HCEC 1CT (cell line): ENCODE data around the gene ATXN7.
A peak's percentile ranks its signal among the peaks of the same experiment; 100 is the strongest.

ENCODE experiments used
- DNase-seq: peaks from one replicate; pipeline ENCODE4 v3.0.0-alpha.2; 2017

Gene ATXN7

DNA sequence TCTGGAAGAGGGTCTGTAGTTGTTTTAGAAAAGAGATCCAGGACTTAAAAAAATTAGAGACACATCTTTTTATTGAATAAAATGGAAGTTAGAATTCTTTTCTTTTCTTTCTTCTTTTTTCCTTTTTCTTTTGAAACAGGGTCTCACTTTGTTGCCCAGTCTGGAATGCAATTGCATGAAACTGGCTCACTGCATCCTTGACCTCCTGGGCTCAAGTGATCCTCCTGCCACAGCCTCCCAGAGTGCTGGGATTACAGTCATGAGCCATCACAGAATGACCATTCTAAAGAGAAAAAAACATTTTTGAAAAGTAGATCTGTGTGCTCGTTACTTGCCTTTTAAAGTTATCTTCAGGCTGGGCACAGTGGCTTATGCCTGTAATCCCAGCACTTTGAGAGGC lies 3.6 kb downstream of the ATXN7 start:
- no peak for DNase-seq

DNA sequence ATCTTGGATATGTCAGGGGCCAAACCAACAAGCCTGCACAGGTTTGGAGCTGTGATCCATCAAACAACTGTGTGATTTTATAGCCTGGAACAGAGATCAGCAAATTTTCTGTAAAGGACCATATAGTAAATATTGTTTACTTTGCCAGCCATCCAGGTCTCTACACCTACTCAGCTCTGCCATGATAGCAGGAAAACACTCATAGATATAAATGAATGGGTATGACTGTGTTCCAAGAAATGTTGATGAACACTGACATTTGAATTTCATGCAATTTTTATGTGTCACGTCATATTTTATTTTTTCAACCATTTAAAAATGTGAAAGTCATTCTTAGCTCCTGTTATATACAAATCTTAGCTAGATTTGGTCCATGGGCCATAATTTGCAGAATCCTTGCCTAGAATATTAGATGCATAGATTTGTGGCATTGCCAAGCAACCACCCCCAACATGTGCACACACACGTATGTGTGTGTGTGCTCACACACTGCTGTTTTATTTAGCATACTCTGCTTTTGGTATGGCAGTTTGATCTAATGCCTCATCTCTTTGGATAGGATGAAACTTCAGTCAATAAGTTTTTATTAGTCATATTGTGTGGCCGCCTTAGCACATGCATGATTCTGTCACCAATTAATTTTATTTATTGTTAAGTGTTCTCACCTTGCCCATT lies 6.4 kb downstream of the ATXN7 start:
- DNase-seq, result no peak

- no peak for DNase-seq
Measured at GRCh38 chr3:63870615-63871005, 6.9 kb downstream of the ATXN7 start.

GRCh38 chr3:63872135-63872924 lies 8.7 kb downstream of the ATXN7 start:
- DNase-seq, result peak; percentile 87

GRCh38 chr3:63874769-63875168 lies 11.1 kb downstream of the ATXN7 start:
- no peak for DNase-seq

DNA sequence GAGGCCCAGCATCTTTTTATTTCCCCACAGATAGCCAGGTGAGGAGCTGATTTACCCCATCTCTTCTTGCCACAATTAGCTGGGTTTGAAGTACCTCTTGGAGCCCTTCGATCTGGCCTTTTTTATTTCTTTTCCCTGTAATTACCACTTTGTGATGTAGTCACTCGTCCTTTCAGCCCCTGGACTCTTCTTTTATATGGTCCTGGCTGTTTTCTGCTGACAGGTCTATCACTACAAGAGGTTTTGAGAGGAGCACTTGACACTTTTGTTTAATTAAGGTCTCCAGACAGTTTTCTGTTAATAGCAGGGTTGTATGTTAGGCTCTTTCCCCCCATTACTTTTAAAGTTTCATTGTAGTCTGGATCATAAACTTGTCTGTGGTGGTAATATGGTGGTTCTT lies 11.8 kb downstream of the ATXN7 start:
- DNase-seq, result no peak

- no peak for DNase-seq
Measured at GRCh38 chr3:63876260-63876659, 12.6 kb downstream of the ATXN7 start.

DNA sequence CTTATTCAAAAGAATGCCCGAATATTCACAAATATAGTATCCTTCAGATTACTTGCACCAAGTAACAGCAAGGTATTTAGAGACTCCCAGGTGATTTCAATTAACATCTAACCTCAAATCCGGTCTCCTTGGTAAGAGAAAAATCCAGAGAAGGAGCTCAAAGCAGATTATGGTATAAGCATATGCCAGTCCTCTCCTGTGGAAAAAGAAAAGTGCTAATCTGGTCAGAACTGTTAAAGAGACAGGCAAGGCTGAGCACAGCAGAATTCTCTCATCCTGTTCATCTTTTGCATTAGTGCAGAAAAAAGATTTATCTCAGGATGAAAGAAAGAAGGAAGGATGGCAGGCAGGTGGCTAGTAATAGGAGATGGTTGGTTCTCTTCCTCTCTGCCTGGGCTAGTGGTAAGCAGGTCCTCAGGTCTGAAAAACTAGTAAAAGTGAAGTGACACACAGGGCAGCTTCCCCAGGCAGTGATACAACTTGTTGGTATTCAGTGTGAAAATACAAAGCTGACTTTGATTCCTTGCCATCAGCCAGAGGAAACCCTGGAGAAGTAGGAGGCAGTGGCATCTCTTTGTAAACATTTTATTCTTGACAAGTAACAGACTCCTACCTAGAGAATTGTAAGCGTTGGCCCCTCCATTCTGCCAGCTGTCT lies 14.2 kb downstream of the ATXN7 start:
- DNase-seq, result no peak

GRCh38 chr3:63878394-63879060 lies 14.9 kb downstream of the ATXN7 start:
- no peak for DNase-seq

DNA sequence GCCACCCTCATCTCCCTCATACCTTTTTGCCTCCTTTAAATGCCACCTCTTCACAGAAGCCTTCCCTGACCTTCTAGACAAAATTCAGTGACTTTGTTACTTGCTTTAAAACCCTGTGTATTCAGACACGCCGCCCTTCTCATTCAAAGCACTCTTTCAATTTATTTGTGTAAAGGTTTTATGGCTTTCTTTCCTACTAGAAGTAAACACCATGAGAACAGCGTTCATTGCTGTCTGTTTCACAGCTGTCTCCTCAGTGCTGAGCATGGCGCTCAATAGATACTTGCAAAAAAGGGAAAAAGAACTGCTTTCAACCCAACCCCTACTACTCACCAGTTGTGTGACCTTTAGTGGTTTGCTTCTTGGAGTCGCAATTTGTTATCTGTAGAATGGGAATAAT lies 17.0 kb downstream of the ATXN7 start:
- no peak for DNase-seq

- no peak for DNase-seq
Measured at GRCh38 chr3:63886858-63887257, 23.2 kb downstream of the ATXN7 start.

DNA sequence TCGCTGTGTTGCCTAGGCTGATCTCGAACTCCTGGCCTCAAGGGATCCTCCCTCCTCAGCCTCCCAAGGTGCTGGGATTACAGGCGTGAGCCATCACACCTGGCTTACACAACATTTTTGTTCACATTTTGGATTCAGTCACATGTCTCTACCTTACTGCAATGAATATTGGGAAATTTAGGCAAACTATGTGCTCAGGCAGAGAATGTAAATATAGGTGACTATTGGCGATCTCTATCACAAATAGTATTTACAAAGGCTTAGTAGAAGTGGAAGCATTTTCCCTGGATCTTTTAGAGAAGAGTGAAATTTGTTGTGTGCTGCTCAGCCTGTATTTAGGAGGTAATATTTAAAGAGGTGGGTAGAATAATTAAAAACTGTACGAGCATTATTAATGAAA lies 27.9 kb downstream of the ATXN7 start:
- no peak for DNase-seq

GRCh38 chr3:63892773-63893352 lies 29.2 kb downstream of the ATXN7 start:
- DNase-seq, result no peak

GRCh38 chr3:63895422-63896189 lies 31.9 kb downstream of the ATXN7 start:
- DNase-seq, result no peak

DNA sequence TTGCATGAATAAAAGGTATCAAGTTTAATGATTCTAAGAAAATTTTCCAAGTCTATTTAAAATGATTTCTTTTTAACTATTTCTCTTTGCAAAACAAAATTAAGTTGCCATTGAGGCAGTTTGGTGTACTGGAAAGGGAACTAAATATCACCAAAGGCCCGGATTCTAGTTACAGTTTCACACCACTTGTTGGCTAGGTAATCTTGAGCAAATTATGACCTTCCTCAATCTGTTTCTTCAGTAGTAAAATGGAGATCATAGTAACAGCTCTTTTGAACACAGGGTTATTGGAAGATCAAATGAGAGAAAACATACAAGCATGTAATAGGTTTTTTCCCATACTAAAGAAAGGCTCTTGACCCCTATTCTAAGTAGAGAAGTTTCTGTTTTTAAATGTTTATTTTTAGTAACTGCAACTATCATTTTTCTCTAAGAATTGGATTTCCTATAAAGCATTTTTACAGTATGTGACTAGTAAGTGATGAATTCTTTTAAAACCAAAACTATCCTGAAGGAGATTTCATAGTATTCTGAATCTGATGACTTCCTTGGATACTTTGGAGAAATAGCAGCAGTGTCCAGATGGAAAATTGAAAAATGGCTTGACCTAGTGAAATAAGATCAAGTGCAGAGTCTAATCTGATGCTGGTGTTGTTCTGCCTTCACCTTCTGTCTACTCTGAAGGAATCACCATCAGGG lies 32.8 kb downstream of the ATXN7 start:
- no peak for DNase-seq

DNA sequence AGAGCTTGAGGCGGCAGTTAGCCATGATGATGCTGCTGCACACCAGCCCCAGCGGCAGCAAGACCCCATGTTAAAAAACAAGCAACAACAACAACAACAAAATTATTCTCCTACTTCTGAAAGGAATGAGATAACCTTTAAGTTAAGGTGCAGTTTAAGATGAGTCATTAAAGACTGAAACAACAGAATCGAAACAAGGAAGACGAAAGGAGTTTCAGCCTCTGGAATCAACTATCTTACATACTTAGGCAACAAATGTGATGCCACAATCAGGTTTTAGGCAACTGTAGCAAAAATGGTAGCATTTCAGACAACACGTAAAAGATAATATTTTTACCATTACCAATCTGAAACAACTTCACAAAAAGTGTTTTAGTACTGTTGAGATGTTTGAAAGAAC lies 36.3 kb downstream of the ATXN7 start:
- DNase-seq, result no peak

- DNase-seq, result no peak
Measured at GRCh38 chr3:63900459-63900858, 36.8 kb downstream of the ATXN7 start.

GRCh38 chr3:63905731-63906620 lies 42.3 kb downstream of the ATXN7 start:
- DNase-seq, result no peak

- peak; percentile 26 for DNase-seq
Measured at GRCh38 chr3:63908081-63908736, 44.5 kb downstream of the ATXN7 start.

DNA sequence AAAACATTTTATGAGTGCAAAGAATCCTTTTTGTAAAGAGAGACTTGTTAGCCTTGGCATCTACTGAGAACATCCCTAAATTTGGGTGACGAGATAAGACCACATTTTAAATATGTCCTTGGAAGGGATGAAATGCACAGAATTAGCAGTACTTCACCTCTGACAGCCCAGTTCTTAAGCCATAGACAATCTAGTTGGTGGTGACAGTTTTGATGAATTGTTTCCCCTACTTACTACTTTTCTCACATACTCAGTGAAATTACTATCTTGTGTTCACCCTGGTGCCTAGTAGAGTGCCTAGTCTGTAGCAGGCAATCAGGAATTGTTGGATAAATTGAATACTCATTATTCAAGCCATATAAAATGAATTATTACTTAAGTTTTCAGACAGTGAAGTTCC lies 45.1 kb downstream of the ATXN7 start:
- no peak for DNase-seq
